HepG2 (cell line): ENCODE results near the gene NEDD1. TPM values are rescaled to one million over a fixed set of nuclear protein-coding genes. Genes with fewer than 3 reads are reported as not detected.

Experiments used
- ATAC-seq: fragments of 200-7000 bp; cut with Tn5 transposase; 3 replicates; pipeline ENCODE4 v1.9.1; 2020; ENCODE audit warnings: mild to moderate bottlenecking, moderate library complexity
- BruUV-seq: library from RNA; stranded (reverse); fragments of 400-500 nt; replicated peaks from 2 replicates; lab custom pipeline; 2021; lab: Mats Ljungman, UMichigan
- CTCF ChIA-PET: fragments of 300-600 bp; formaldehyde crosslinking; extraction: SDS; loops from one replicate; lab custom pipeline; 2021; ENCODE audit warnings: low total read pairs, inconsistent platforms, low intra/inter-chr PET ratio; lab: Yijun Ruan, JAX
- POLR2A ChIA-PET: fragments of 350-600 bp; sonication (Branson Sonifier 250); formaldehyde crosslinking; loops from one replicate; lab custom pipeline; 2020; ENCODE audit warnings: antibody characterized with exemption, inconsistent platforms; lab: Yijun Ruan, JAX
- DNase-seq: peaks from one replicate; pipeline ENCODE4 v3.0.0-alpha.2; 2015; ENCODE audit warnings: low spot score
- FAIRE-seq: peaks from 3 replicates; lab custom pipeline; 2011; peaks lifted over from hg19 to GRCh38; lab: Jason Lieb, UNC
- H2AFZ ChIP-seq: one replicate; pipeline ENCODE4 v1.6.1; 2011; ENCODE audit warnings: low read length, inconsistent platforms
- H3K27ac ChIP-seq: fragments of 300-600 bp; 3 replicates; pipeline ENCODE4 v1.8.0; 2011; ENCODE audit warnings: mixed run types, mild to moderate bottlenecking, mixed read lengths, low read length, inconsistent platforms; ENCODE audit not compliant: insufficient read depth; ENCODE audit errors: extremely low read length
- H3K27me3 ChIP-seq, 2 experiments: fragments of 200-600 bp in 1 of 2; 2 replicates in 1 of 2; 3 replicates in 1 of 2; pipeline versions ENCODE4 v1.6.0 to v1.8.0; 2011; ENCODE audit warnings: low read length in 2 of 2, mild to moderate bottlenecking in 2 of 2, moderate library complexity in 2 of 2, inconsistent platforms in 1 of 2; ENCODE audit not compliant: insufficient read depth in 2 of 2, control insufficient read depth in 1 of 2
- H3K36me3 ChIP-seq, 2 experiments: fragments of 200-600 bp in 1 of 2; replicated peaks in 1 of 2; 2 replicates in 1 of 2; 3 replicates in 1 of 2; pipeline versions ENCODE4 v1.5.1 to v1.8.0; 2011; ENCODE audit warnings: low read length in 2 of 2, inconsistent platforms in 1 of 2; ENCODE audit not compliant: insufficient read depth in 2 of 2, control insufficient read depth in 1 of 2
- H3K4me1 ChIP-seq: 2 replicates; pipeline ENCODE4 v1.5.1; 2012; ENCODE audit warnings: low read length, inconsistent platforms; ENCODE audit not compliant: insufficient read depth
- H3K4me2 ChIP-seq: 2 replicates; pipeline ENCODE4 v1.6.0; 2011; ENCODE audit warnings: low read depth, low read length, inconsistent platforms
- H3K4me3 ChIP-seq, 3 experiments: fragments of 200-600 bp in 1 of 3; sonication (generic), shearing (Covaris generic) in 1 of 3; replicated peaks in 1 of 3; 2 replicates each; pipeline ENCODE4 v1.5.1; 2011 to 2016; ENCODE audit warnings: low read length in 3 of 3, inconsistent platforms in 2 of 3, low read depth in 2 of 3, mild to moderate bottlenecking in 2 of 3, control low read depth in 1 of 3, mixed read lengths in 1 of 3; ENCODE audit not compliant: insufficient read depth in 1 of 3
- H3K79me2 ChIP-seq: one replicate; pipeline ENCODE4 v1.6.1; 2011; ENCODE audit warnings: low read length, inconsistent platforms; ENCODE audit not compliant: insufficient read depth
- H3K9ac ChIP-seq: 2 replicates; pipeline ENCODE4 v1.6.0; 2011; ENCODE audit warnings: mild to moderate bottlenecking, low read depth, low read length, inconsistent platforms; ENCODE audit not compliant: insufficient read depth
- H3K9me3 ChIP-seq: 2 replicates; pipeline ENCODE4 v1.5.1; 2012; ENCODE audit warnings: mild to moderate bottlenecking, low read length
- H4K20me1 ChIP-seq: 2 replicates; pipeline ENCODE4 v1.6.0; 2011; ENCODE audit warnings: inconsistent platforms, mild to moderate bottlenecking, low read length, moderate library complexity; ENCODE audit not compliant: insufficient read depth
- CEBPB ChIP-seq: IDR thresholded peaks from 2 replicates; pipeline ENCODE4 v1.6.1; 2011; ENCODE audit warnings: low read depth, low read length, improper control_type of control experiment, borderline replicate concordance
- ISX ChIP-seq: sonication (generic); formaldehyde crosslinking; conservative IDR thresholded peaks from 2 replicates; pipeline ENCODE4 v1.5.0; 2020; ENCODE audit warnings: missing genetic modification reagents
- SAP130 ChIP-seq: IDR thresholded peaks from 2 replicates; pipeline ENCODE4 v1.6.1; 2016; ENCODE audit warnings: low read depth
- WGBS: methylation state at CpG from one replicate; pipeline ENCODE4 v1.1.6; 2017; ENCODE audit warnings: low lambda C conversion rate; 5-methylcytosine and 5-hydroxymethylcytosine counted together
- in situ Hi-C: cut with HindIII; loops from 2 replicates; pipeline ENCODE4 v1.10.0; 2017; ENCODE audit warnings: low pct_unique_long_range_greater_than_20kb; ENCODE audit not compliant: extremely low pct_ligation_motif_present
- intact Hi-C: fragments of 100-400 bp; cut with micrococcal nuclease; formaldehyde crosslinking; loops from one replicate; pipeline ENCODE4 v1.10.0; 2022; ENCODE audit not compliant: unreplicated experiment
- polyA plus RNA-seq, 8 experiments: library from polyadenylated mRNA; depleted of rRNA in 3 of 8; stranded (reverse) in 7 of 8; unstranded in 1 of 8; fragments of >200 nt; fragmentation: Illumina TruSeq in 4 of 8; extraction: Trizol in 4 of 8; gene quantifications; 2 replicates each; pipeline versions ENCODE4 v1.2.1 to v1.2.3, GENCODE V29; 2011 to 2016; ENCODE audit warnings: low read depth in 4 of 8, missing spikeins in 1 of 8, mixed read lengths in 1 of 8; ENCODE audit not compliant: insufficient read depth in 1 of 8
- total RNA-seq, 5 experiments: library from RNA; depleted of rRNA; stranded (reverse); fragments of >200 nt; fragmentation: Illumina TruSeq; extraction: Trizol; gene quantifications; 2 replicates each; pipeline ENCODE4 v1.2.3, GENCODE V29; 2016; ENCODE audit warnings: low read depth in 1 of 5

Gene NEDD1
- total and polyA plus RNA-seq, 2 of the 13 experiments (the other 11 are each of a cell fraction or from before 2014, with no cell fraction given) = 11.2 to 21.5 TPM

DNA sequence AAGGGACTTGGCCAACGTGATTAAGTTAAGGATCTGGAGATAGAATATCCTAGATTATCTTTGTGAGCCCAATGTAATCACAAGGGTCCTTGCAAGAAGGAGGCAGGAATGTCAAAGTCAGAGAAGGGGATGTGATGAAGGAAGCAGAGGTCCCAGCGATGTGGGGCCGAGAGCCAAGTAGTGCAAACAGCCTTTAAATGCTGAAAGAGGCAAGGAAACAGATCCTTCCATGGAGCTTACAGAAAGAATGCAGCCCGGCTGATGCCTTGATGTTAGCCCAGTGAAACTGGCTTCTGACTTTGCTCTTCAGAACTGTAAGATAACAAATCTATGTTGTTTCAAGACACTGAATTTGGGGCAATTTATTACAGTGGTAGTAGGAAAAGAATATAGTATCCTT, 74.9 kb downstream of the NEDD1 start:
- H3K4me3 ChIP-seq = no peak overlapping the region
- in situ Hi-C loops = loop anchor here (10.0 to 25.0 kb wide), 4 partner anchors 323 to 1405 kb away; no protein-coding TSS in a partner anchor
- peaks cover 1 to 10% of the 10 kb centered on the region in 2 experiments; a peak in 2 of 5 replicates for H3K27me3 ChIP-seq
- no peak overlapping the region for H3K9ac ChIP-seq
- no peak overlapping the region for H3K27ac ChIP-seq
- no TSS peak for BruUV-seq
- 17% methylated on average over 4 of the region's 4 CpGs for WGBS
- no peak for TF ChIP-seq ISX
- TF ChIP-seq, all 625 proteins: peak for 0
- no peak overlapping the region for H3K4me2 ChIP-seq
- no peaks in the 10 kb centered on the region for H3K9me3 ChIP-seq
- FAIRE-seq (no peak), DNase-seq (no peak), ATAC-seq (no peak)
- no peaks in the 10 kb centered on the region for H3K79me2 ChIP-seq
- H3K4me1 ChIP-seq = no peaks in the 10 kb centered on the region
- CTCF ChIA-PET = no interaction called here
- no peaks in the 10 kb centered on the region for H3K36me3 ChIP-seq
- intact Hi-C loops = no loop called here
- POLR2A ChIA-PET = no interaction called here
- H4K20me1 ChIP-seq = no peaks in the 10 kb centered on the region
- no peak overlapping the region for H2AFZ ChIP-seq

GRCh38 chr12:96982671-96983070, 75.6 kb downstream of the NEDD1 start:
- intact Hi-C loops = no loop called here
- ATAC-seq = no peak
- 31% methylated on average over 3 of the region's 4 CpGs for WGBS
- H3K4me1 ChIP-seq = no peaks in the 10 kb centered on the region
- CTCF ChIA-PET = no interaction called here
- no peak overlapping the region for H2AFZ ChIP-seq
- H3K79me2 ChIP-seq = no peaks in the 10 kb centered on the region
- H3K9ac ChIP-seq = no peak overlapping the region
- POLR2A ChIA-PET = no interaction called here
- H3K4me2 ChIP-seq = no peak overlapping the region
- H3K36me3 ChIP-seq = no peaks in the 10 kb centered on the region
- TF ChIP-seq CEBPB (peak; percentile 49; the same call in 1 of the 2 replicates), SAP130 (no peak)
- TF ChIP-seq, all 625 proteins: peak for 1
- Histone ChIP-seq H4K20me1 (no peaks in the 10 kb centered on the region), H3K4me3 (no peak overlapping the region), H3K27me3 (peaks cover 1 to 10% of the 10 kb centered on the region in 2 experiments; a peak in 2 of 5 replicates), H3K27ac (no peak overlapping the region), H3K9me3 (no peaks in the 10 kb centered on the region)
- no TSS peak for BruUV-seq
- no peak for FAIRE-seq
- DNase-seq = no peak
- in situ Hi-C loops = loop anchor here (10.0 to 25.0 kb wide), 4 partner anchors 322 to 1405 kb away; no protein-coding TSS in a partner anchor
